Astrocyte (in vitro differentiated cells and primary cell): ENCODE measurements around the gene NDUFS3. TPM values are rescaled to one million over a fixed set of nuclear protein-coding genes. Genes with fewer than 3 reads are reported as not detected.

ENCODE experiments used
- DNase-seq: peaks from one replicate; pipeline ENCODE4 v3.0.0-alpha.2; 2010; ENCODE audit warnings: low read depth
- FAIRE-seq: peaks from 2 replicates; lab custom pipeline; 2011; peaks lifted over from hg19 to GRCh38; lab: Jason Lieb, UNC
- H2AFZ ChIP-seq: 2 replicates; pipeline ENCODE4 v1.6.0; 2012; ENCODE audit warnings: low read depth, low read length, inconsistent platforms
- H3K27ac ChIP-seq: 2 replicates; pipeline ENCODE4 v1.5.1; 2011; ENCODE audit warnings: low read depth, low read length, inconsistent platforms
- H3K27me3 ChIP-seq: 2 replicates; pipeline ENCODE4 v1.6.0; 2011; ENCODE audit warnings: low read length, inconsistent platforms; ENCODE audit not compliant: insufficient read depth
- H3K36me3 ChIP-seq: 2 replicates; pipeline ENCODE4 v1.5.1; 2011; ENCODE audit warnings: low read length, inconsistent platforms; ENCODE audit not compliant: insufficient read depth
- H3K4me1 ChIP-seq: 2 replicates; pipeline ENCODE4 v1.5.1; 2011; ENCODE audit warnings: low read length, inconsistent platforms; ENCODE audit not compliant: insufficient read depth
- H3K4me2 ChIP-seq: 2 replicates; pipeline ENCODE4 v1.6.0; 2012; ENCODE audit warnings: low read length, inconsistent platforms
- H3K4me3 ChIP-seq: 2 replicates; pipeline ENCODE4 v1.5.1; 2011; ENCODE audit warnings: low read depth, mild to moderate bottlenecking, low read length, inconsistent platforms; ENCODE audit not compliant: insufficient read depth
- H3K79me2 ChIP-seq: 2 replicates; pipeline ENCODE4 v1.6.0; 2012; ENCODE audit warnings: mild to moderate bottlenecking, low read length, inconsistent platforms; ENCODE audit not compliant: insufficient read depth
- H3K9ac ChIP-seq: 2 replicates; pipeline ENCODE4 v1.6.0; 2012; ENCODE audit warnings: mild to moderate bottlenecking, low read length, inconsistent platforms
- H3K9me3 ChIP-seq: 2 replicates; pipeline ENCODE4 v1.5.1; 2012; ENCODE audit warnings: low read depth, mild to moderate bottlenecking, low read length, inconsistent platforms; ENCODE audit not compliant: insufficient read depth
- H4K20me1 ChIP-seq: 2 replicates; pipeline ENCODE4 v1.6.0; 2012; ENCODE audit warnings: low read length, inconsistent platforms; ENCODE audit not compliant: insufficient read depth
- H3K27ac Mint-ChIP-seq: one replicate; pipeline ENCODE4 v1.8.0; 2021; ENCODE audit warnings: mild to moderate bottlenecking, mixed read lengths; ENCODE audit not compliant: unreplicated experiment
- H3K27me3 Mint-ChIP-seq: one replicate; pipeline ENCODE4 v1.8.0; 2021; ENCODE audit warnings: low read depth, mixed read lengths; ENCODE audit not compliant: unreplicated experiment
- H3K36me3 Mint-ChIP-seq: one replicate; pipeline ENCODE4 v1.8.0; 2021; ENCODE audit warnings: low read depth, mixed read lengths; ENCODE audit not compliant: unreplicated experiment
- H3K4me1 Mint-ChIP-seq: one replicate; pipeline ENCODE4 v1.8.0; 2021; ENCODE audit warnings: low read depth, mixed read lengths; ENCODE audit not compliant: unreplicated experiment
- H3K4me3 Mint-ChIP-seq: one replicate; pipeline ENCODE4 v1.8.0; 2021; ENCODE audit warnings: mild to moderate bottlenecking, moderate library complexity, mixed read lengths; ENCODE audit not compliant: unreplicated experiment
- H3K9me3 Mint-ChIP-seq: one replicate; pipeline ENCODE4 v1.8.0; 2021; ENCODE audit warnings: mild to moderate bottlenecking, mixed read lengths; ENCODE audit not compliant: unreplicated experiment
- CTCF ChIP-seq: IDR thresholded peaks from 2 replicates; pipeline ENCODE4 v1.5.1; 2011; ENCODE audit warnings: low read depth, mild to moderate bottlenecking, inconsistent platforms, low read length, moderate library complexity; ENCODE audit not compliant: insufficient read depth
- EZH2 ChIP-seq: IDR thresholded peaks from 2 replicates; pipeline ENCODE4 v1.6.1; 2012; ENCODE audit warnings: mild to moderate bottlenecking, low read length, inconsistent platforms; ENCODE audit not compliant: insufficient read depth
- total RNA-seq: library from RNA; stranded (reverse); gene quantifications from 2 replicates; pipeline ENCODE4 v1.2.1, GENCODE V29; 2021

Gene NDUFS3
- total RNA-seq, 1 donor from 2014 or later, result 80.7 TPM

DNA sequence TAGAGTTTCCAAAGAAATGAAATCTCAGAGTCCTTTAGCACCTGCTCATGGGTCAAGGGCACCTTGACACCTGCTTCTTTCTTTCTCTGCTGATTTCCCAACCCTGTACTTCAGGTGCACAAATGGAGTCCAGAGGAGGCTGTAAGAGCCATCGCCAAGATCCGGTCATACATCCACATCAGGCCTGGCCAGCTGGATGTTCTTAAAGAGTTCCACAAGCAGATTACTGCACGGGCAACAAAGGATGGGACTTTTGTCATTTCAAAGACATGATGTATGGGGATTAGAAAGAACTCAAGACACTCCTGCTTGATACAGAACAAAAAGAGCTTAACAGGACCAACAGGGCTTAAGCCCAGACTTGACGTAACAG is 7.5 kb upstream of the NDUFS3 start:
- H3K4me3 Mint-ChIP-seq, result no peak overlapping the region
- H3K36me3 ChIP-seq, result peaks cover 20% of the 10 kb centered on the region
- DNase-seq, result no peak

DNA sequence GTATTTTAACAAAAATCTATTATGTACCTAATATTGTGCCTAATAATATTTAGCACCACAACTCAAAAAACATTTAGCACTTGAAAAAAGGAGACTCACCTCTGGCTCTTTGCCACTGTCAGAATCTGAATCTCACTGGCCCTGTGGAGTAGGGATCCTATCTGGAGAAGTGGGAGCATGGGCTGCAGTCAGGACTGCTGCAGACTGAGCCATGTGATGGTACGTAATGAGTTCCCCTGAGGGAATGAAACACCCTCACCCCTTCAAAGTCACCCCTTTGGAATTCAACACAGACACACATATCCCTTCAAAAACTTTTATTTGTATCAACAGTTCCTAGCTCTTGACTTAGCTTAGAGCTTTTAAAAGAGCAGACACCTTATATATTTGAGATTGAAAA is 7.0 kb upstream of the NDUFS3 start:
- peaks cover 60% of the 10 kb centered on the region for H3K79me2 ChIP-seq
- peaks cover 24% of the 10 kb centered on the region for H4K20me1 ChIP-seq
- H3K9me3 Mint-ChIP-seq, result no peaks in the 10 kb centered on the region
- no peaks in the 10 kb centered on the region for H3K4me1 Mint-ChIP-seq
- H3K27ac ChIP-seq, result peak overlapping the region; percentile 19
- no peak overlapping the region for H2AFZ ChIP-seq
- H3K27me3 ChIP-seq, result no peaks in the 10 kb centered on the region
- H3K4me3 ChIP-seq, result no peak overlapping the region
- H3K4me2 ChIP-seq, result peak overlapping the region; percentile 6
- FAIRE-seq (no peak), DNase-seq (peak; percentile 59)
- H3K4me1 ChIP-seq, result peaks cover 16% of the 10 kb centered on the region
- no peaks in the 10 kb centered on the region for H3K9me3 ChIP-seq
- peak overlapping the region; percentile 15 for H3K9ac ChIP-seq
- no peaks in the 10 kb centered on the region for H3K27me3 Mint-ChIP-seq
- H3K36me3 ChIP-seq, result peaks cover 20% of the 10 kb centered on the region
- peaks cover 11% of the 10 kb centered on the region for H3K36me3 Mint-ChIP-seq
- H3K4me3 Mint-ChIP-seq, result no peak overlapping the region
- TF ChIP-seq EZH2 (no peak), CTCF (no peak)
- no peak overlapping the region for H3K27ac Mint-ChIP-seq

More for the DNA sequence above, 7.5 kb upstream of the NDUFS3 start:
- Histone ChIP-seq H3K27me3 (no peaks in the 10 kb centered on the region), H3K4me1 (peaks cover 16% of the 10 kb centered on the region), H3K27ac (no peak overlapping the region), H3K9me3 (no peaks in the 10 kb centered on the region), H3K4me3 (no peak overlapping the region), H3K4me2 (no peak overlapping the region), H2AFZ (no peak overlapping the region), H3K9ac (no peak overlapping the region), H4K20me1 (peaks cover 24% of the 10 kb centered on the region), H3K79me2 (peaks cover 64% of the 10 kb centered on the region)
- Mint-ChIP-seq H3K9me3 (no peaks in the 10 kb centered on the region), H3K27ac (no peak overlapping the region), H3K27me3 (no peaks in the 10 kb centered on the region), H3K36me3 (peaks cover 11% of the 10 kb centered on the region), H3K4me1 (no peaks in the 10 kb centered on the region)
- no peak for FAIRE-seq
- TF ChIP-seq EZH2, result no peak
- no peak for TF ChIP-seq CTCF

GRCh38 chr11:47572715-47573255 is 6.1 kb upstream of the NDUFS3 start:
- Histone ChIP-seq H2AFZ (no peak overlapping the region), H3K9me3 (no peaks in the 10 kb centered on the region), H3K27me3 (no peaks in the 10 kb centered on the region), H3K4me3 (no peak overlapping the region), H3K27ac (peak overlapping the region; percentile 19), H3K79me2 (peaks cover 66% of the 10 kb centered on the region), H3K4me2 (peak overlapping the region; percentile 6), H4K20me1 (peaks cover 24% of the 10 kb centered on the region), H3K4me1 (peaks cover 19% of the 10 kb centered on the region), H3K9ac (peak overlapping the region; percentile 15), H3K36me3 (peaks cover 20% of the 10 kb centered on the region)
- Mint-ChIP-seq H3K9me3 (no peaks in the 10 kb centered on the region), H3K36me3 (peaks cover 17% of the 10 kb centered on the region), H3K4me3 (no peak overlapping the region), H3K27ac (no peak overlapping the region), H3K27me3 (no peaks in the 10 kb centered on the region), H3K4me1 (peaks cover 2% of the 10 kb centered on the region)
- DNase-seq (no peak), FAIRE-seq (no peak)
- no peak for TF ChIP-seq CTCF
- TF ChIP-seq EZH2, result no peak
